Measurements from ENCODE around the gene FMN1.

The FMN1 gene

GRCh38 chr15:33034588-33034987 is 159.9 kb downstream of the FMN1 start:
- Histone ChIP-seq H3K4me3 (ENCODE audit: low read length) (no peak overlapping the region), H3F3A (ENCODE audit: control insufficient read depth, insufficient read depth) (no peaks in the 10 kb centered on the region), H3K9me2 (replicated peaks; ENCODE audit: control insufficient read depth, low read length) (no peaks in the 10 kb centered on the region), H3K4me2 (ENCODE audit: low read length) (no peak overlapping the region), H4K20me1 (ENCODE audit: control insufficient read depth, insufficient read depth, low read depth, low read length) (no peaks in the 10 kb centered on the region), H3K9me3 (ENCODE audit: control insufficient read depth, insufficient read depth, low read length) (no peaks in the 10 kb centered on the region), H3K27me3 (ENCODE audit: control insufficient read depth, low read length) (no peaks in the 10 kb centered on the region), H3K79me2 (ENCODE audit: control insufficient read depth, low read length) (no peaks in the 10 kb centered on the region), H3K4me1 (ENCODE audit: control insufficient read depth, low read length) (no peaks in the 10 kb centered on the region), H3K27ac (ENCODE audit: low read depth, low read length) (no peak overlapping the region), H3K36me3 (ENCODE audit: control insufficient read depth, low read length) (no peaks in the 10 kb centered on the region)
- TF ChIP-seq CTCF (IDR thresholded peaks at IDR 0.05; ENCODE audit: low read depth, low read length, poor library complexity, severe bottlenecking): no peak
- TF ChIP-seq EZH2phosphoT487 (IDR thresholded peaks at IDR 0.05; ENCODE audit: borderline replicate concordance, low read length): no peak

- Histone ChIP-seq H3K4me1 (ENCODE audit: control insufficient read depth, low read length) (no peaks in the 10 kb centered on the region), H3K9me3 (ENCODE audit: control insufficient read depth, insufficient read depth, low read length) (no peaks in the 10 kb centered on the region), H3K9me2 (replicated peaks; ENCODE audit: control insufficient read depth, low read length) (no peaks in the 10 kb centered on the region), H3K27me3 (ENCODE audit: control insufficient read depth, low read length) (no peaks in the 10 kb centered on the region), H3F3A (ENCODE audit: control insufficient read depth, insufficient read depth) (no peaks in the 10 kb centered on the region), H4K20me1 (ENCODE audit: control insufficient read depth, insufficient read depth, low read depth, low read length) (no peaks in the 10 kb centered on the region), H3K79me2 (ENCODE audit: control insufficient read depth, low read length) (no peaks in the 10 kb centered on the region), H3K27ac (ENCODE audit: low read depth, low read length) (no peak overlapping the region), H3K4me2 (ENCODE audit: low read length) (no peak overlapping the region), H3K36me3 (ENCODE audit: control insufficient read depth, low read length) (no peaks in the 10 kb centered on the region), H3K4me3 (ENCODE audit: low read length) (no peak overlapping the region)
- no peak for TF ChIP-seq CTCF (IDR thresholded peaks at IDR 0.05; ENCODE audit: low read depth, low read length, poor library complexity, severe bottlenecking)
- TF ChIP-seq EZH2phosphoT487 (IDR thresholded peaks at IDR 0.05; ENCODE audit: borderline replicate concordance, low read length): no peak
Measured at GRCh38 chr15:33032053-33032452, 162.5 kb downstream of the FMN1 start.

GRCh38 chr15:33031324-33031821 is 163.1 kb downstream of the FMN1 start:
- no peak overlapping the region for H3K4me2 ChIP-seq (ENCODE audit: low read length)
- H3K79me2 ChIP-seq (ENCODE audit: control insufficient read depth, low read length): no peaks in the 10 kb centered on the region
- no peaks in the 10 kb centered on the region for H3K9me2 ChIP-seq (replicated peaks; ENCODE audit: control insufficient read depth, low read length)
- no peaks in the 10 kb centered on the region for H3K4me1 ChIP-seq (ENCODE audit: control insufficient read depth, low read length)
- no peaks in the 10 kb centered on the region for H3K9me3 ChIP-seq (ENCODE audit: control insufficient read depth, insufficient read depth, low read length)
- no peak overlapping the region for H3K27ac ChIP-seq (ENCODE audit: low read depth, low read length)
- H3K36me3 ChIP-seq (ENCODE audit: control insufficient read depth, low read length): no peaks in the 10 kb centered on the region
- no peak for TF ChIP-seq EZH2phosphoT487 (IDR thresholded peaks at IDR 0.05; ENCODE audit: borderline replicate concordance, low read length)
- TF ChIP-seq CTCF (IDR thresholded peaks at IDR 0.05; ENCODE audit: low read depth, low read length, poor library complexity, severe bottlenecking): no peak
- no peaks in the 10 kb centered on the region for H4K20me1 ChIP-seq (ENCODE audit: control insufficient read depth, insufficient read depth, low read depth, low read length)
- H3K4me3 ChIP-seq (ENCODE audit: low read length): no peak overlapping the region
- H3F3A ChIP-seq (ENCODE audit: control insufficient read depth, insufficient read depth): no peaks in the 10 kb centered on the region
- H3K27me3 ChIP-seq (ENCODE audit: control insufficient read depth, low read length): no peaks in the 10 kb centered on the region

All from DOHH2 (cell line).